ENCODE measurements around the gene SLC35A2.

- TF ChIP-seq, protein P1, sequence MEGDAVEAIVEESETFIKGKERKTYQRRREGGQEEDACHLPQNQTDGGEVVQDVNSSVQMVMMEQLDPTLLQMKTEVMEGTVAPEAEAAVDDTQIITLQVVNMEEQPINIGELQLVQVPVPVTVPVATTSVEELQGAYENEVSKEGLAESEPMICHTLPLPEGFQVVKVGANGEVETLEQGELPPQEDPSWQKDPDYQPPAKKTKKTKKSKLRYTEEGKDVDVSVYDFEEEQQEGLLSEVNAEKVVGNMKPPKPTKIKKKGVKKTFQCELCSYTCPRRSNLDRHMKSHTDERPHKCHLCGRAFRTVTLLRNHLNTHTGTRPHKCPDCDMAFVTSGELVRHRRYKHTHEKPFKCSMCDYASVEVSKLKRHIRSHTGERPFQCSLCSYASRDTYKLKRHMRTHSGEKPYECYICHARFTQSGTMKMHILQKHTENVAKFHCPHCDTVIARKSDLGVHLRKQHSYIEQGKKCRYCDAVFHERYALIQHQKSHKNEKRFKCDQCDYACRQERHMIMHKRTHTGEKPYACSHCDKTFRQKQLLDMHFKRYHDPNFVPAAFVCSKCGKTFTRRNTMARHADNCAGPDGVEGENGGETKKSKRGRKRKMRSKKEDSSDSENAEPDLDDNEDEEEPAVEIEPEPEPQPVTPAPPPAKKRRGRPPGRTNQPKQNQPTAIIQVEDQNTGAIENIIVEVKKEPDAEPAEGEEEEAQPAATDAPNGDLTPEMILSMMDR (IDR thresholded peaks at IDR 0.05 in 4 of 5, conservative IDR thresholded peaks at IDR 0.05 in 1 of 5) = no peak
- TF ChIP-seq POLR2A (IDR thresholded peaks at IDR 0.05) = no peak
Observed at GRCh38 chrX:48920718-48921104, 9.3 kb upstream of the SLC35A2 start.
